Measurements from ENCODE around the gene ATF4.

ATF4 gene

GRCh38 chr22:39511226-39511625 is 9.1 kb upstream of the ATF4 start:
- H3K4me3 ChIP-seq (ENCODE audit: low read depth, low read length): no peak overlapping the region
- no peak for TF ChIP-seq CTCF (conservative IDR thresholded peaks at IDR 0.05; ENCODE audit: low read depth, low read length)
- DNase-seq (ENCODE audit: low read depth): no peak

GRCh38 chr22:39512026-39512425 is 8.3 kb upstream of the ATF4 start:
- DNase-seq (ENCODE audit: low read depth): no peak
- no peak for TF ChIP-seq CTCF (conservative IDR thresholded peaks at IDR 0.05; ENCODE audit: low read depth, low read length)
- H3K4me3 ChIP-seq (ENCODE audit: low read depth, low read length): no peak overlapping the region

GRCh38 chr22:39513791-39514190 is 6.6 kb upstream of the ATF4 start:
- H3K4me3 ChIP-seq (ENCODE audit: low read depth, low read length): no peak overlapping the region
- no peak for TF ChIP-seq CTCF (conservative IDR thresholded peaks at IDR 0.05; ENCODE audit: low read depth, low read length)
- no peak for DNase-seq (ENCODE audit: low read depth)

GRCh38 chr22:39514373-39514973 is 5.9 kb upstream of the ATF4 start:
- H3K4me3 ChIP-seq (ENCODE audit: low read depth, low read length): no peak overlapping the region
- peak; percentile 88 for TF ChIP-seq CTCF (conservative IDR thresholded peaks at IDR 0.05; ENCODE audit: low read depth, low read length)
- peak; percentile 62 for DNase-seq (ENCODE audit: low read depth)

- no peak for TF ChIP-seq CTCF (conservative IDR thresholded peaks at IDR 0.05; ENCODE audit: low read depth, low read length)
- no peak overlapping the region for H3K4me3 ChIP-seq (ENCODE audit: low read depth, low read length)
- no peak for DNase-seq (ENCODE audit: low read depth)
These were observed 4.9 kb upstream of the ATF4 start for GRCh38 chr22:39515266-39516050.

- no peak overlapping the region for H3K4me3 ChIP-seq (ENCODE audit: low read depth, low read length)
- no peak for DNase-seq (ENCODE audit: low read depth)
- TF ChIP-seq CTCF (conservative IDR thresholded peaks at IDR 0.05; ENCODE audit: low read depth, low read length): no peak
These were observed 2.9 kb upstream of the ATF4 start for GRCh38 chr22:39517470-39517869.

All from choroid plexus epithelial cell (primary cell).